Measurements from ENCODE around the gene PSMD12.

DNA sequence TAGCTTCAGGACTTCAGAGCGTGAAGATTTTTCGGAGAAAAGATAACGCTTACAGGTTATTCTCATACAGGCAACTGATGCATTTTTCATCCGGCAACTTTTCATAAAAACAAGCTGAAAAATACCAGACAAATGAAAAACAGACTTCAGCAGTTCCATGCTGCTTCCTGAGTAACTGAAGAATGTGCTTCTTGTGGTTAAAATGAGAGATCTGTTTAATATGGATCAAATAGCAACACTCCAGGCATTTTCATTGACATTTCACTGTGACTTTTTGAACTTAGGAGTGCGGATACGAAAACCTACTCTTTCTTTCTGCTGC lies 10.0 kb upstream of the PSMD12 start:
- TF ChIP-seq, protein P1, sequence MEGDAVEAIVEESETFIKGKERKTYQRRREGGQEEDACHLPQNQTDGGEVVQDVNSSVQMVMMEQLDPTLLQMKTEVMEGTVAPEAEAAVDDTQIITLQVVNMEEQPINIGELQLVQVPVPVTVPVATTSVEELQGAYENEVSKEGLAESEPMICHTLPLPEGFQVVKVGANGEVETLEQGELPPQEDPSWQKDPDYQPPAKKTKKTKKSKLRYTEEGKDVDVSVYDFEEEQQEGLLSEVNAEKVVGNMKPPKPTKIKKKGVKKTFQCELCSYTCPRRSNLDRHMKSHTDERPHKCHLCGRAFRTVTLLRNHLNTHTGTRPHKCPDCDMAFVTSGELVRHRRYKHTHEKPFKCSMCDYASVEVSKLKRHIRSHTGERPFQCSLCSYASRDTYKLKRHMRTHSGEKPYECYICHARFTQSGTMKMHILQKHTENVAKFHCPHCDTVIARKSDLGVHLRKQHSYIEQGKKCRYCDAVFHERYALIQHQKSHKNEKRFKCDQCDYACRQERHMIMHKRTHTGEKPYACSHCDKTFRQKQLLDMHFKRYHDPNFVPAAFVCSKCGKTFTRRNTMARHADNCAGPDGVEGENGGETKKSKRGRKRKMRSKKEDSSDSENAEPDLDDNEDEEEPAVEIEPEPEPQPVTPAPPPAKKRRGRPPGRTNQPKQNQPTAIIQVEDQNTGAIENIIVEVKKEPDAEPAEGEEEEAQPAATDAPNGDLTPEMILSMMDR (conservative IDR thresholded peaks at IDR 0.05; ENCODE audit: low read depth, low read length) = no peak
- TF ChIP-seq EZH2 (IDR thresholded peaks at IDR 0.05; ENCODE audit: borderline replicate concordance, low read depth, low read length, poor library complexity, severe bottlenecking) = no peak

Data from A673 (cell line).